HG03064 (cell line): ENCODE measurements around the gene YIPF3.

Experiments
- ATAC-seq: cut with Tn5 transposase; IDR thresholded peaks from one replicate; pipeline ENCODE4 v1.9.1; 2021; ENCODE audit warnings: low read depth; ENCODE audit not compliant: unreplicated experiment

The YIPF3 gene

DNA sequence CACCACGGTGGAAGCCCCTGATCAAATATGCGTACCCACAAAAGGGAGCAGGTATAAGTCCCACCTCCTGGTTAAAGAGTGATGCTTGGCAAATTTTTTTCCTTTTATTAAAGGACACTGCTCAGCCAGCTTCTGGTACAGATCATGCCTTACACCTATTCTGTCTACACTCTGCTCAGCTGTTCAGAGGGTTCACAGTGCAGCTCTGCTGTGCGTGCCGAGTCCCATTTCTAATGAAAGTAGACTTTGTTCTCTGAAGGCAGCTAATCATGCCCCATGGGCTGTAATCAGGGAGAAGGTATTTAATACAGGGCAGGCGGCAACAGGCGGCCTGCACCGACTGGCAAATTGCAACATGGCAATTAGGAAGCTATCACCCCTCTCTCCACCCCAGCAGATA is 22.9 kb downstream of the YIPF3 start:
- no peak for ATAC-seq

GRCh38 chr6:43493230-43493629 is 23.5 kb downstream of the YIPF3 start:
- ATAC-seq = no peak

DNA sequence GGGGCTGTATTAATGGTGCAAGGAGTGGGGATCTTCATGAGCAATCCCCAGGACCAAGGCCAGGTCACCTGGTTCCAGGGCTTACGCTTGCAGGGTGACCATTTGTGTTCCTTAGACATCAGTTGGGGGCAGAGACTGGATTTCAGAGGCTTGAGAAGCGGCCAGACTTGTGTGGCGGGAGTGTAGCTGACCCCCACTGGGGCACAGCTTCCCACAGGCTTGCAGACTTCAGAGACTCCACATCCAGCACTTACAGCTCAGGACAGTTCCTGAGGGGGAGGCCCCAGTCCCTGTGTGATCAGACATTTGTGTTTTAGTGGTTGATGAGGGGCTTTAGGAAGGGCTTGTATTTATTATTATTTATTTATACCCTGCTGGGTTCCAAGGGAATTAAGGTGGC is 24.1 kb downstream of the YIPF3 start:
- ATAC-seq = no peak

DNA sequence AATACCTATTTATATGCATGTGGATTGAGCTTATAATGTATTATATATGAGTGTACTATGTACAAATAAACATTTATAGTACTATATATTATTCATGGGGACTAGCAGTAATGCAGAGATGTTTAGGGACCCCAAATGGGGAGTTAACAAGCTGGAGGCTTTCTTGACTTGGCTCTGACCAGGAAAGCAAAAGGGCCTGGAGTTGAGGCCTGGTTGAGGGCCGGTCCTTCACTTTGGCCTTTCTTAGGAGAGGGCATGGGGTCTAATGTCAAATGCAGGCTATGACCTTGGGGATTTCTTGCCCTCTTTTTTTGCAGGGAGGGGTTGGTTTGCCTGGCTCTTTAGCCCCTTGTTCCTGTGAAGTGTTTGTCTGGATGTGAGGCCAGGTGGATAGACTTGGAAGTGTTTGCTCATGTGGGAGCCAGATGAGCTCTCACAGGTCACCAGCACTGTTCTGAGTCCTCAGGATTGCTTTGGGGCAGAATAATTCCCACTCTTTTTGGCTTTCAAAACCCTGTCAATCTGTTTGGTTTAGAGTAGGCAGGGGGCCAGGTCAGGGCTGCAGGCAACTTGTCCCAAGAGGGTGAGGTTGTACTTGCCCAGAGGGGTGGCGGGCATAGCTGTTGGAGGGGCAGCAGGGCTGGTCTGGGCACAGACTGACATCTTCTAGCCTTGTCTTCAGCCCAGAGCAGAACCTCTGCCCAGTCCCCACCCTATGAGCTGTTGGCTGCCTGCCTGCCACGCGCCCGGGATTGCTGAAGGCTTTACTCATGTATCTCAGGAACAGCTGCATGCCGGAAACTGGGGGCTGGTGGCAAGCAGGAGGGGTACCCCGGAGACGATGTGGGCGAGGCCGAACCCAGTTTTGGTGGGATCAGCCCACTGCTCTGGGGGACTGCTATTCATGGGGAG is 24.7 kb downstream of the YIPF3 start:
- ATAC-seq = no peak

- no peak for ATAC-seq
Measured at GRCh38 chr6:43490523-43490939, 26.2 kb downstream of the YIPF3 start.

DNA sequence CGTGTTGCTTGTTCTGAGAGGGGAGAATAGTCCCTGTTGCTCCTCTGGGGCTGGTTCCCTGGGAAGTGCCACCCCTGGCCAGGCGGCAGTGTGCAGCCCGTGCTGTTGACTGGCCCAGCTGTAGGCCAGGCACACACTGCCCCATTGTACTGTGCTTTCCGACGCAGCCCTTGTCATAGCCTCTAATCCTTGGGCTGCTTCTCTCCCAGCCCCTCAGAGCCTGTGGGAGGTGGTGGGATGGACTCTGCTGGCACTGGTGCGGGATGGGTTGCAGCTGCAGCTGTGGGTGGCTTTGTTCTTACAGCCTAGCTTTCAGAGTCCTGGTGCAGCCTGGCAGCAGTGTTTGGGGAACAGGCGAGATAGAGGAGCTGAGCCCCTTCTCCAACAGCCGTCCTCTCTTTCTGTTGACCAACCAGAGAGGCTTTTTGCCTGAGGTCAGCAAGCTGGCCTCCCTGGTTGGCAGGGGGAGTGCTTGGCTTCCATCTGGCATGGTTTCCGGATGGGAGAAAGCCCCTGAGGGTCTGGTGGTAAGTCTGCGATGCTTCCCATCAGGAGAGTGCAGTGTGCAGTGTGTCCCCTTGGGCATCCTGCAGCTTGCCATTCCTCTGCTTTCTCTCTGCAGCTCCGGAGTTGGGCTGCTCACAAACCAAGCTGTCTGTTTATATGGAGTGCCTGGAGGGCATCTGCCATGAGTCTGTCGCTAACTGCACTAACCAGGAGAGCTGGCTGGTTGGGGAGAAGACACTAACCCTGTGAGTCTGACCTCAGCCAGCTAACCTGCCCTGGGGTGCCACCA is 27.3 kb downstream of the YIPF3 start:
- no peak for ATAC-seq

DNA sequence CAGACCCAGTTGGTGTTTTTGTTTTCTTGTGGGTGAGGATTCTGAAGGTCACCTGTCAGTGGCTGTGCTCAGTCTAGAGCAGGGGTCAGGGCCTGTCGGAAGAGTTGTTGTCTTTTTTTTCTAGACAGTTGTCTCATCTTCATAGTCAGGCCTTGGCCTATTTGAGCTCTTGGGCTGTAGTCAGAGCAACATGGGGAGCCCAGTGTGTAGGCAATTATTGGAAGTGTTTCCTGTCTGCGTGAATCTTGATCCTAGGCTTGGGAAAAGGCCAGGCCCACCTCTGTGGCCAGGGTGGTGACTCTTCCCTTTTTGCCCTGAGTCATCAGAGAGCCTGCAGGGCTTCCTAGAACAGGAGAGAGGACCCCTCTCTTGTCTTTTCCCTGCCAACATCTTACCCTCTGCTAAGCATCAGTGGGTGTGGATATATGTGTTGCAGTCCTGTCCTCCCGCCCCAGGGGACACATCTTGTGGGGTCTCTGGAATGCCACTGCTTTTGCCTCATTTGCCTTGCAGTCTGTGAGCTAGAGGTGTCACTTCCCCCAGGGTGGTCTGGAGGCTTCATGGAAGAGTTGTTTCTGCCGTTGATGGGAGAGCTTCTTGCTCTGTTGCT is 28.0 kb downstream of the YIPF3 start:
- no peak for ATAC-seq

GRCh38 chr6:43481591-43482236 is 35.0 kb downstream of the YIPF3 start:
- no peak for ATAC-seq

DNA sequence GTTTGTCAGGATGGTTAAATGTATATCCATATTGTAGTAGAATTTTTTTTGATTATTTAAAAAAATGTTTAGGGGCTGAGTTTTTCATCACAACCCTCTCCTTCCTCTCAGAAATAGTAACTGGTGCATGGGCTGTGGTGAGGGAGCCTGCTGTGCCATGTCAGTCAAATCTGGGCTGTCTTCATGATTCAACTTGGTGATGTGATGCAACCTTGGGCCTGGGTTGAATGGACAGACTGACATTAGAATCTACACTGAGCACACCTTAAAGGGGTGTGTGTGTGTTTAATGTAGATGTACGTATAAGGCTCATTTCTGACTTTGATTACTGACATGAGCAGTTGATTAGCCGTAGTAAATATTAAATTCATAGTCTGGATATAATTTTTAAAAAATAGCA is 35.7 kb downstream of the YIPF3 start:
- no peak for ATAC-seq

DNA sequence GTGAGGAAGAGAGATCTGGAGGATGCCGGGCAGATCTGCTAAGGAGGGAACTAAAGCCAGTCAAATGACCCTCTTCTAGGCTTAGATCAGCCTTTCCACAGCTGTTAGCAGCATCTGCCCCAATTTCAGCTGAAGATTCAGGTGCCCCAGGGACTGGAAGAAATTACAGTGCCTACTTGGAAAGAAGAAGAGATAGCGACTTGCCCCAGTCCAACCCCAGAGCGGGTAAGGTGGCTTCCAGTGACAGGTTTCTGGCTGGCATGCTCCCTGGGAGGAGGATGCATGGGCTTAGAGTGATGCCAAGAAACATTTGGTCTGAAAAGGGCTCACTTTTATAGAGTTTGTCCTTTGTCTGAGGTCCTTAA is 38.7 kb downstream of the YIPF3 start:
- no peak for ATAC-seq

DNA sequence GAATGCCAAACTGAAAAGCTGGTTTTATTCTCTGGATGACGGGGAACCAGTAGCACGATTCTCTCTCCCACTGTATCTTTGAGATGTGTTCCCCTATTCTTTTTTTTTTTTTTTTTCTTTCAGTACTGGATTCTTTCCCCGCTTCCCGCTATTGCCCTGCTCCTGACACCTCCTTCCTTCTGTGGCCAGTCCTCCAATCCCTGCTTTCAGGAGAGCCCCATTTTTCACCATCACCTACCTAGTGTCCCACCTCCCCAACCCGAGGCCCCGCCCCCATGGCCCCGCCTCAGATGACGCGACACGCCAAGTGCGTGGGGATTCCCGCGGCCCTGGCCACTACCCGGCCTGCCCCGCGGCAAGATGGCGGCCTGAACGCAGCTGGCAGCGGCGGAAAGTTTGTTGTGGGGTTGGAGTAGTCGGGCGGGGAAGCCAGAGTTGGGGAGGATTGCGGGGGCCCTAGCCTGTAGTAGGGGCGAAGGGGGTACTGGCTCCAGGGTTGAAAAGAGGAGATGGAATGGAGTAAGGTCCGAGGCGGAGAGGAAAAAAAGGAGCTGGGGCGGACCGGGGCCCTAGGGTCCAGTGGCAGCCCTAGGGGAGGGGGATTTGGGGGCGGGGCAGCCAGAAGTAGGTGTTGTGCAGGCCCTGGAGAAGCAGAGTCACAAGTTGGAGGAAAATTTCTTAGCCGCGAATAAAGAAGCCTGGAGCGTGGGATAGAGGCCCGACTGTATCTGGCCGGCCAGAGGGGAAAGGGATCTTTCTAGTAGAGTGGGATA is 39.3 kb downstream of the YIPF3 start, which contains the start of gene TJAP1:
Gene TJAP1, plus strand, starts transcription at position 336 of the 773 bp plus-strand sequence. CDS start 21,432 bp downstream, outside the sequence.
- peak; percentile 85 for ATAC-seq

- no peak for ATAC-seq
Measured at GRCh38 chr6:43476746-43477145, 40.0 kb downstream of the YIPF3 start.

GRCh38 chr6:43475516-43475915 is 41.2 kb downstream of the YIPF3 start:
- ATAC-seq = no peak

- no peak for ATAC-seq
Measured at GRCh38 chr6:43472515-43472914, 44.2 kb downstream of the YIPF3 start.

- no peak for ATAC-seq
Measured at GRCh38 chr6:43471399-43471798, 45.3 kb downstream of the YIPF3 start.

DNA sequence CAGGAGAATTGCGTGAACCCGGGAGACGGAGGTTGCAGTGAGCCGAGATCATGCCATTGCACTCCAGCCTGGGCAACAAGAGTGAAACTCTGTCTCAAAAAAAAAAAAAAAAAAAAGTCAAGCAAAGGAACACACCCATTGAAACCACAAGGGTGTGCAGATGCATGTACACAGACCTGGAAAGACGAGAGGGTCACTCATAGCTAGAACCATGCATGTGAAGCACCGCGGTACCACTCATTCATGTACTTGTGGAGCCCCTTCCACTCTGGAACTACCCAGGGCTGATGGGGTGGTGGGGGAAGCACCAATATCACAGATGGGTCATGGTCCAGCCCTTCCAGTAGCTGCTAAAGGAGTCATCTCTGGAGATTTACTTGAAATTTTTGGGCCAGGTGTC is 46.8 kb downstream of the YIPF3 start:
- ATAC-seq = no peak

DNA sequence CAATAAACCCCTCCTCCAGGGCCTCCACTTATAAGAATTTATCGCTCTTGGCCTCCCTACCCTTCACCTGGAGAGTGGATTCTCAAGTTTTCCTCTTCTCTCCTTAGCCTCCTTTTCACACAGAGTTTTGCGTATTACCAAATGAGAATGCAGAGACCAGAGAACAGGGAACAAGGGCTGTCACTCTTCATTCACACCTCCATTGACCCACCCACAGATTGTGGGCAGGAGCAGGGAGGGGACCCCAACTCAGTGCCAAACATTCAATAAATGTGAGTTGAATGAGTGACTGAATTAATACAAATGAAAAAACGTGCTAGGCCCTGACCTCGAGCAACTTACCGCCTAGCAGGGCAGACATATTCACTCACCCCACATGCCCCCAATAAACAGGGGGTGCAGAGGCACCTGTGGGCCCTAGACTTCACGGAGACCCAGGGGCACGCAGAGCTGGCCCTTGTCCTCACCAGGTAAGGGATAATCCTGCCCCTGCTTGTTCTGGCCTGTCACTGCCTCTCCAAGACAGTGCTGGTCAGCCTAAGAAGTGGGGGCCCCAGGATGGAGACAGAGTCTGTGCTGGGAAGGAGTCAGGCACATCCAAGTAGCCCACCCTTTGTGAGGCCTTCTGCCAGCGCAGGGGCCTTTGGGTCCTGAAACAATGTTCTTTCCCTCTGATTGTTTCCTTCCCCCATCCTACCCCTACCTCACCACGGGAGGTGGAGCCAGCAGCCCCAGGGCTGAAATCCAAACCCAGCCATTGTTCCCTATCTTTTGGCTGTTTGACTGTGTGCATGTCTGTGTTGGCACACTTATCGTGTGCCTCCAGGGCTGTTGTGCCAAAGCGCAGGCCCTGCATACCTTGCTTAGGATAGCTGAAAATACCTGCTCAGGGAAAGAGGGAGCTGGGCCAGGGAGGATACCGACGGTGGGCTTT is 47.7 kb downstream of the YIPF3 start:
- no peak for ATAC-seq

DNA sequence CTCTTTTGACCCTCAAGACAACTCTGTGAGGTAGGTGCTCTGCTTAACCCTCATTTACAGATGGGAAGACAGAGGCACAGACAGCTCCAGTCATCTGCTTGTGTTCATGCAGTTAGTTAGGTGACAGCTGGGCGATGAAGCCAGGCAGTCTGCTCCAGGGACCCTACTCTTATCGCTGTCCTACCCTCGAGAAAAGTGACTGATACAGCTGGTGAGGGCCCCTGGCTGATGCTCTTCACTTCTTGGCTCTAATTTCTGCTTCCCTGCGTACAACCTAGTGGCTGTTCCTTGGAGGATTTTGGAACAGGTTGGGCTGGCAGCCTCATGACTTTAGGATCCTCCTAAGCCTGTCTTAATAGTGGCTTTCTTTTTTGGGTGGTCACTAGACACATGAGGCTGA is 48.5 kb downstream of the YIPF3 start:
- ATAC-seq = no peak

DNA sequence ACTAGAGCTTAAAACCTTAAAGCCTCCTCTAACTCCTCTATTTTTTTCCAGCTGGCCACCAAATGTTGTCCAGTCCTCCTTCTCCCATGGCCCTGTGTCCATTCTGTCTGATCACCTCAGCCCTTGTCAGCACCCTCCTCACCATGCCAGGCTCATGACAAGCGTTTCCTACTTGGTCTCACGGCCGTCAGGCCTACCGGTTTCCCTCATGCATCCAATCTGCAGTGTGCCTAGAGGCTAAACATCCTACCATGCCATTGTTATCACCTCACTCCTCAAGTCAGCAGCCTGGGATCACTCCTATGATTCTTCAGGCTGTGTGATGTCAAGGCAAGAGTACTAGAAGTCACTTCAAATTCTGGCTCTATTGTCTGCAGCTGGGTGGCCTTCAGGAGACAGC is 49.0 kb downstream of the YIPF3 start:
- ATAC-seq = no peak
